HG02981 (cell line): ENCODE data around the gene ATRAID.
"Not testable (repeated sequence)": the region's sequence is repeated elsewhere in the genome, so short reads cannot be mapped to it uniquely, and the experiment has no call there.

ENCODE experiments used
- ATAC-seq: cut with Tn5 transposase; IDR thresholded peaks from one replicate; pipeline ENCODE4 v1.9.1; 2021; ENCODE audit warnings: mild to moderate bottlenecking, moderate library complexity; ENCODE audit not compliant: unreplicated experiment

ATRAID gene

DNA sequence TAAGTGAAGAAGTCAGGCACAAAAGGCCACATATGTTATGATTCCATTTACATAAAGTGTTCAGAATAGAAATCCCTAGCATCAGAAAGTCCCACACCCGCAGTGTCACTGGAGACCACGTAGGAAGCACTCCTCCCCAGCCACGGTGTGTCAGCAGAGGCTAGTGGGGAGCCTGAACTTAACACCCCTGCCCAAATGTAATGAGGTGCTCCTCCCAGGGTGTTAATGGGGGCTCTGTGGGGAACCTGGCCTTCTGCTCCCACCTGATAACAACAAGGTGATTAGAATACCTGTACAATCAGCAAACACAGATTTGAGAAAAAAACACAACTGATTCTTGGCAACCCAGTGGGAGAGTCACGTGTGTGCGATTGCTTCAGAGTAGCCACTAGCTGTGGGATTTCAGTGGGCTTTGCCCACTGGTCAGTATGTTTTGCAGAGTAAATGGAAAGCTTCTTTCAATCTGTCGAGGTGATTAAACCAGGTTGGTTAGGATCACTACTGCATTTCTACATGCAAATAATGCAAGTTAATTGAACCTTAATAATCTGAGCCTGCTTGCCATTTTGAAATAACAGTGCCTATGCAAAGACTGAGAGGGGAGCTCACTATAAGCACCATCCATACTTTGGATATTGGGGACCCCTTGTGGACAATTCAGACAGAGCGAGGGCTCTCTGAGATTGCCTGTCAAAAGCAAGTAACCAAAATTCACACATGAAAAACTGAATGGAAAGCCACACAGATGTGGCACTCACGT is 20.6 kb upstream of the ATRAID start:
- no peak for ATAC-seq

DNA sequence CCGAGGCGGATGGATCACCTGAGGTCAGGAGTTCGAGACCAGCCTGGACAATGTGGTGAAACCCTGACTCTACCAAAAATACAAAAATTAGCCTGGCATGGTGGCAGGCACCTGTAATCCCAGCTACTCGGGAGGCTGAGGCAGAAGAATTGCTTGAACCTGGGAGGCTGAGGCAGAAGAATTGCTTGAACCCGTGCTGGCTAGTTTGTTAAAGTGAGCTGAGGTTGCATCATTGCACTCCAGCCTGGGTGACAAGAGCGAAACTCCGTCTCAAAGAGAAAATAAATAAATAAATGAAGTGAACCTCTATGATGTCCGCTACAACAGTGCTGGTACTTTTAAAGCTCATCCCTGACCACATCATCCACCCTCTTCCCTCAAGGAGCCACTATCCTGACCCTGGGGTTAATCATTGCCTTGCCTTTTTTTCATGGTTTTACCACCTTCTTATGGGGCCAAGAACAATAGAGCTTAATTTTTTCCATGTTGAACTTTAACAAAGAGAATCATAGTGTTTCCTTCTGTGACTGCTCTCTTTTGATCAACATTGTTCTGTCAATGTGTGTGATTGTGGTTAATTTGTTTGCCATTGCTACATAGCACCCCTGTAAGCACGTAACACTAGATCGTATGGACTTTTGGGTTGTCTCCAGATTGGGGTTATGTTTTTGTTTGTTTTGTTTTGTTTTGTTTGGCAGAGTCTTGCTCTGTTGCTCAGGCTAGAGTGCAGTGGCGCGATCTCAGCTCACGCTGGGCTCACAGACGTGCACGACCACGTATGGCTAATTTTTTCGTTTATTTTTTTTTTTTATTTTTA is 17.1 kb upstream of the ATRAID start:
- ATAC-seq, result no peak

DNA sequence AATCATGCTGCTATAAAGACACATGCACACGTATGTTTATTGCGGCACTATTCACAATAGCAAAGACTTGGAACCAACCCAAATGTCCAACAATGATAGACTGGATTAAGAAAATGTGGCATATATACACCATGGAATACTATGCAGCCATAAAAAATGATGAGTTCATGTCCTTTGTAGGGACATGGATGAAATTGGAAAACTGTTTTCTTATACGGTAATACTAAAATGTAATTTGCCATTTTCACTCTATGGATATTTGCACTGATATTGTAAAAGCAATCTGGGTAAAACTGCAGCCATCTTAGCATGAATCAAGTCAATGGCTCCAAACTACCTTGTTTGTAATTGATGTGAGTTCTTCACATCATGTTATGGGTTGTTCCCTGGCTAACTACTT is 16.0 kb upstream of the ATRAID start:
- not testable (repeated sequence) for ATAC-seq

DNA sequence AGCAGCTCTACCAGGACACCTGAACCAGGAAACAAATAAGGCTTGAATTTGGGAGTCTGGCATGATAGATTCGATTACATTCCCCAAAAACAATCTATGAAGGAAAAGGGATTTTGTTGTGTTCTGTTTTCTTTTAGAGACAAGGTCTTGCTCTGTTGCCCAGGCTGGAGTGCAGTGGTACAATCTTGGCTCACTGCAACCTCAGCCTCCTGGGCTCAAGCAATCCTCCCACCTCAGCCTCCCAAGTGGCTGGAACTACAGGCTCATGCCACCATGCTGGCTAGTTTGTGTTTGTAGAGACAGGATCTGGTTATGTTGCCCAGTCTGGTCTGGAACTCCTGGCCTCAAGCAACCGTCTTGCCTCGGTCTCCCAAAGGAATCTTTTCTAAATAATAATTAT is 13.8 kb upstream of the ATRAID start:
- ATAC-seq, result not testable (repeated sequence)

DNA sequence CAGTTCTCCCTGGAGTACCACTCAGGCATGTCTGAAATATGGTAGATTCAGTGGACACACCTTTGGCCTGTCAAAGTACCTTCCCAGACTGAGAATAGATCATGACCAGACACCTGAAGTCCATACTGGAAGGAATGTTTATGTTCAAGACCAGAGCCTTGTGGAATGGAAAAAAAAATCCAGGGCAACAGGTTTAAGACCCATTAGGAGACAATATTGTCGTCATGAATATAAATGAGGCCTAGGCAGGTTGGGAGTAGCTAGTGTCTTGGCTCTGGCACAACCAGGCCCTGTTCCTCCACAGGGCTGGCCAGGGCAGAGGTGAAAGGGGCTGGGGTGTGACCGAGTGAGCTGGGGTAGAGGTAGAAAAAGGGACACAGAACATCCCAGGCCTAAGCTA is 13.2 kb upstream of the ATRAID start:
- ATAC-seq, result no peak

DNA sequence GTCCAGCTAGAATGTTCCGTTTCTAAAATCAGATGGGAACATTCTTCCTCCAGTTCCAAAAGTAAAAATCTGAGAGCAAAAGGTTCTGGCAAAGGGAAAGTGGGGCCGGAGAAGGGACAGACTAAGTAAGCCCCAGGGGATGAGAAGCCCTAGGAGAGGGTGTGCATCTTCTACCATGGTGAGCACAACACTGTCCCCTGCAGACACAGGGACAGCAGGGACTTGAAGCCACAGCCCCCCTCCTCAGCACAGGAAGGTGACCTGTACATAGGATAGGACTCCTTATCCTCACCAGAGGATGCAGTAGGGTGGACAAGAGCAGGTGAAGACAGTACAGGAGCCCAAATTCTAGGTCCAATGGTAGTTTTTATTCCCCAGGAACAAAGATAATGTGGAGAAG is 12.6 kb upstream of the ATRAID start:
- no peak for ATAC-seq

DNA sequence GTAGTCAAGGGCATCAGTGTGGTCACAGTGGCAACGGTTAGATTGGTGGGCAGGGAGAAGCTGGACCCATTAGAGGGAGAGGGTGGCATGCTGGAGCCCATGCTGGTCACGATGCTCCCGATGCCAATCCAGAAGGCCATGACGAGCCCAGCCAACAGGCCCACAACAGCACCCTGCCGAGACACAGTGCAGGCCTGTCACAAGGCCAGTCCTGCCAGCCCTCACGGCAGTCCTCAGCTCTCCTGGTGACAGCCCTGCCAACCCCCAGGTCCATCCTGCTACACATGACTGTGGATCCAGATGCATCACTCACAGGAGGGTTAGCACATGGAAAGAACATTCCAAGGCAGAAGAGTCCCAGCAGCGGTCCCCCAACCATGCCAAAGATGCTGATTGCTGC is 10.2 kb upstream of the ATRAID start:
- no peak for ATAC-seq

DNA sequence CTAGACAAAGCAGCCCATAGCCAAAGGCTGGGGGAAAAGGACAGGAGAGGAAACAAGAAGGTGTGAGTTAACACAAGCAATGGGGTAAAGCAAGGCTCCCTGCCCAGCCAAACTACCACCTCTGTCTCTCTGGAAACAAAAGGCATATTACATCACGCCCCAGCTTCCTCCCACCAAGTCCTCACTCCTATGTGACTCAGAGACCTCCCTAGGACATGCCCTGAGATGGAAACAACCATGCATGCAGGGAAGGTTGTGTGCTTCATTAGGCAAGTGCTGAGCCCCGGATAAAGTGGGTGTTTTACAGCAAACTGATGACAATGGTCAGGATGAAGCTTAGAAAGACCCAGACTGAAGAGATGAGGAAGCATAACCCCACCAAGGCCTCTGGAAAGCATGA is 9.0 kb upstream of the ATRAID start:
- ATAC-seq, result no peak

DNA sequence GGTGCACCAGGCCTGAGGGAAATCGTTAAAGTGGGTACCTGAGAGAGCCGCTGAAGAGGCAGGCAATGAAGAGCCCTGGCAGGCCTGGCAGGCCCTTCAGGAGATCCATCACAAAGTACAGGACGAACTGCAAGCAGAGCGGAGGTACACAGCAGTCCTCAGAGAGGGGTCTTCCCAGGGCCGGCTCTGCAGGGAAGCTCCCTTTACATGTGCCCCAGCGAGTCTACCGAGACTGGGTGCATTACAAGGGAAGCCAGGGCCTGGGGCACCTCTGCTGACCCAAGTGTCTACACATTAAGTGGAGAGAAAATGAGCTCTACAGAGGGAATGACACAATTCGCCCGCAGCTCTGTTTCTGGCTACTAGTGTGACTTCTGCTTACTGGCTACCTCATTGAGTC is 8.1 kb upstream of the ATRAID start:
- ATAC-seq, result no peak

DNA sequence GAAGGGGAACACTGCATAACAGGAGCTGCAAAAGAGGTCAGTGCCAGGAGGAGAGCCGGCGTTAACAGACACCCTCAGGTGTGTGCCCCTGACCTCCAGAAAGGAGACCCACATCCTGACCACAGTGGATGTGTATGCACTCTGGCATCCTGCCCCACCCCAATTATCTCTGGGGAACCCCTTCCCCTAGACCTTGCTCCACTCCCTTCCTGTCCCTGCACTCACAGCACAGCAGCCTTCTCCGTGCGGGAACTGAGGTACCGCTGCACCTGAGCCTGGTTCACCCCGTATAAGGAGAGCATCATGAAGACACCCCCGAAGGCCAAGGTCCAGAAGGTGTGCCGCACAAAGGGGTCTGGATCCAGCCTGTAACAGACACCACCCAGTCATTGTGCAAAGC is 7.3 kb upstream of the ATRAID start:
- no peak for ATAC-seq

DNA sequence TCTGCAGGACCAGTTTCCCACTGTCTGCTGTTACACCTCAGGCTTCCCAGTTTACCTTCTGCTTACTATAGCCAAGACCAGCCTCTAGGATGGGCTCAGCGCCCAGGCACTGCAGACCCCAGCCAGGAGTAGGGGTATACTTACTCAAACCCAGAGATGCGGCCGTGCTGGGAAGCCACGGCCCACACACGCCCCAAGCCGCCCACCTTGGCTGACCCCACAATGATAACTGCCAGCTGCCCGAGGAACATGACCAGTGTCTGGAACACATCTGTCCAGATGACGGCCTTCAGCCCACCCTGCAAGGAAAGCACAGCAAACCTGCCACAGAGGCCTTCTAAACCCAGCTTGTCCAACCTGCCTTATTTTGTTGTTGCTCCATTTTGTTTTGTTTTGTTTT is 6.6 kb upstream of the ATRAID start:
- no peak for ATAC-seq

DNA sequence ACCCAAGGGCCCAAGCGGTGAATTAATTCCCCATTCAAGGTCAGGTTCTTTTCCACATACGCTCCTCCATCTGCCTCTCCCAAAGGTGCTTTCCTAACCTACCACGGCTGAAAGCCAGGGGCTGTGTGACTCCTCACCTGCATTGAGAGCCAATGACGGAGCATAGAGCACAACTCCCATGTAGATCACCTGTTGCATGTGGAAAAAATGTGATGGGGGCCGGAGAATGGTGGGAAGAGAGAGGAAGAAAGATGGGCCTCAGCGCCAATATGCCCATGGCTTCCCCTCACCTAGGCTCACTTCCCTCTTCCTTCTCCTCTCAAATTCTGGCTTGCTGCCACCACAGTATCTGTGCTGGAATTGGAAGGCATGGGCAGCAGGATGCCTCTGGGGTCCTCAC is 5.5 kb upstream of the ATRAID start:
- no peak for ATAC-seq

DNA sequence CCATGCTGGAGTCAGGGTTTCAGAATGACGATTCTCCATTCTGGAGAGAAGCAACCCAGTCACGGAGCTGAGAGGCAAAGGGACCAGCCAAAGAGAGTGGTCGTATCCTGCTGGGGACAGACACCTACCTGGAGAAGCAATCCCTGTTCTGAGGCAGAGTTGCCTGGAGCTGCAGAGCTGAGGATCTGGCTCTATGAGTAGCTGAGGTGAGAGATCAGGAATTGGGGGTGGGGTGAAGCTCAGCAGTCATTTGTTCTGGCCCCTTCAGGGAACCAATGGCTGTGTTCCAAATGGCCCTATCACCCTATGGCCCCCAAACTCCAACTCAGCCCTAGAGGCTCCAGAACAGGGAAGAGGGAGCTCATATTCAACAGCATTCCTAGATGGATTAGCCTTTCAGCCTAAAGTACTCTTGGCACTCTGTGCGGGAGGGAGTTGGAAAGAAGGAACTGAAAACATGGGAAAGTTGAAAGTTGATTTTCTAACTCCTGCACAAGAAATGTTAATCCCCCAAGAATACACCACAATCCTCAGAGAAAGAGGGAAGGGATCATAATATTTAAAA is 3.3 kb upstream of the ATRAID start:
- ATAC-seq, result no peak

DNA sequence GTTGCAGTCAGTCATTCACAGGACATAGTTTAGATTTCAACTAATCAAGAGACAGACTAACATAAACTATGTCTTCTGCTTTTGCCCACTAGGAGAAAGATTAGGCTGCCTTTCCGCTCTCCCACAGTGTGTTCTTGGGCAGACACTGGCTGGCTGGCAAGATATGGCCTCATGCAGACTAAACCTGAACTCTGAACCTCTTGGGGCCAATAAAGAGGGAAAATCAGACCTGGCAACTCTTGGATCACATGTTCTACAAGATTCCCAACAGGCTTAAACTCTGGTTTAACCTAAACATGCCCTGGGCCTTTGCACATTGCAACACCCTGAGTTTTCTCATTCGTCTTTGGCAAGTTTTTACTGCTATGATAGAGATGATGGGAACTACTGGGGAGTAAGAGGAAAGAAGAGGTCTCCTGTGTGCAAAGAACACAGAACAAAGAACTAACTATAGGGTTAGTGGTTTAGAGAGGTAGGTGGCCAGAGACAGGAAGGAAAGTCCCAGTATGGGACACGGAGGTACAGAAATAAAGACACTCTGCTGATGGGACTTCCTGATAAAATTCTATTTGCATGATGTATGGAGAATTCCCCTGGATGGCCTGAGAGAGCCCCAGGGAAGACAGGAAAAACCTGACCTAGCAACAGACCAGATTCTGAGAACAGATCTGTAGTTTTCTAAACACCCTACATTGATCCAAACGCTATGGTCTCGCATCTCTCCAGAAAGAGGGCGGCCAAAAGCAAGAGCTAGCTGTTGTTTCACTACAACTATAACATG is 2.0 kb upstream of the ATRAID start:
- ATAC-seq, result no peak

DNA sequence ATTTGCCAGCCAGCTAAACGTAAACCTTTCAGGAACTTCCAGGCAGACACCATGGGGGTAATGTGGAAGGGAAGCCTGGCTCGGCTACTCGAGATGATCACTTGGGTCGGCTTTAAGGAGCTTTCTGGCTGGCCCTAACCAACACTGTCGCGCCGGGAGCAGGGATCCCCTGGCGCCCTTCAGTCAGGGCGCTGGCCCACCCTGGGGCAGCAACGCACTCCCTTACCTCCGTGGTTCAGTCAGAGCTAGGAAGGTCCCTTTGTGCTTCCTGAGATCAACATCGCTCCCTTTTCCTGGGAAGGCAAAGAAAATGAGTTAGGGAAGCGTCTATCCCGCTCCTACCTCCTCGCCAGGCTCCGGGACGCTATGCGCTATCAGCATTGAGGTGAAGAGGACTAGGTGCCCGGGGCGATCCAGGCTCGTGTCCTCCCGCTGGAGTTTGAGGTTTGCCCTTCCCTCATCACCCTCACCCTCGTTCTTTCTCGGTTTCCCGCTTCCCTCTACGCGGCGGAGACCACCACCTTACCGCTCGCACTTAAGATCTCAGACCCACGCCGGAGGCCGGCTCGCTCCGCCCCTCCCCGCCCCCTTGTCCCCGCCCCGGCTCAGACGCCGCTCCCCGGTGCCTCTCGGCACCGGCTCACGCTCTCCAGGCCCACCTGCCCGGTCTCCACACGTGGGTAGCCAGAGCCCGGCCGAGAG is 449 bp upstream of the ATRAID start:
- no peak for ATAC-seq

DNA sequence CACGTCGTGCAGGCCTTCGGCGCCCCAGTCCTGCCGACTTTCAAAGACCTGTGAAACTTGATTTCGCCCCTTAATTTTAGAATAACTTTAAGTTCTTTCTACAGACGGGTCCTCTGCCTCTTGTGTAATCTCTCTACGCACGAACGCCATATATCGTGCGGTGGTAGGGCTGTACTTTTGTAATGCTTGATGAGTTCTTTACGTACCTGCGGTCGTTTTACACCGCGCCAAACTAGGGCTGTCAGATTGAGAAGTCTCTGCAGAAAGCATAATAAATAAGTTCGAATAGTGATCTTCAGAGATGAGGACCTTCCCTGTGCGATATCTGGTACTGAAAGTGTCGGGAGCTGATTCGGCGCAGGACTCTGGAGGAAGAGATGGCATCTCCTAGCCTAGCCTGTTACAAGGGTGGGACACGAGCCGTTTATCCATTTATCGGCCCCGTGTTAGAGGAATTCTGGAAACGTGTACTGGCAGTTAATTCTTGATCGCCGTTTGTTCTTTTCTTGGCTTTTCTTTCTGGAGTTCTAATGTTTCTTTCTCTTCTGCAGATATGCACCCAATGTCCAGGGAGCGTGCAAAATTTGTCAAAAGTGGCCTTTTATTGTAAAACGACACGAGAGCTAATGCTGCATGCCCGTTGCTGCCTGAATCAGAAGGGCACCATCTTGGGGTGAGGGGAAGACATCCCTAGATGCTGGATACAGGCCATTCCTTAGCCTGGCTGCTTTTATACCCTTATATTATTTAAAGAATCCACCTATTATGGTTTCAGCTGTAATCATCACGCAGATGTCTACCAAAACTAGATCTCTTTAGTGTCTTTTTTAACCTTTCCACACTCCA is 1.0 kb downstream of the ATRAID start:
- no peak for ATAC-seq

DNA sequence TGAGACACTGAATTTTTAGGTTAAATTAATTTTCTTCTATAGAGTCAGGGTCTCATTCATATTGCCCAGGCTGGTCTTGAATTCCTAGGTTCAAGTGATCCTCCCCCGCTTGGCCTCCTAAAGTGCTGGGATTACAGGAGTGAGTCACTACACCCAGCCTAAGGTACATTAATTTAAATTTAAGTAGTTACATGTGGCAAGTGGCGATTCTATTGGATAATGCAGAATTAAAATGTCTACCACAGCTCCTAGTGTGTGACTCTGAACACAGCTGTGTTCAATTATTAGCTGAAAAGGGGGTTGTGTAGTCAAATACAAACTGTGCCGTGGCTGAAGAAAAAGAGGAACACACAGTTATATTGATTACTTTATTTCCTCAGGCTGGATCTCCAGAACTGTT is 3.1 kb downstream of the ATRAID start:
- ATAC-seq, result no peak

DNA sequence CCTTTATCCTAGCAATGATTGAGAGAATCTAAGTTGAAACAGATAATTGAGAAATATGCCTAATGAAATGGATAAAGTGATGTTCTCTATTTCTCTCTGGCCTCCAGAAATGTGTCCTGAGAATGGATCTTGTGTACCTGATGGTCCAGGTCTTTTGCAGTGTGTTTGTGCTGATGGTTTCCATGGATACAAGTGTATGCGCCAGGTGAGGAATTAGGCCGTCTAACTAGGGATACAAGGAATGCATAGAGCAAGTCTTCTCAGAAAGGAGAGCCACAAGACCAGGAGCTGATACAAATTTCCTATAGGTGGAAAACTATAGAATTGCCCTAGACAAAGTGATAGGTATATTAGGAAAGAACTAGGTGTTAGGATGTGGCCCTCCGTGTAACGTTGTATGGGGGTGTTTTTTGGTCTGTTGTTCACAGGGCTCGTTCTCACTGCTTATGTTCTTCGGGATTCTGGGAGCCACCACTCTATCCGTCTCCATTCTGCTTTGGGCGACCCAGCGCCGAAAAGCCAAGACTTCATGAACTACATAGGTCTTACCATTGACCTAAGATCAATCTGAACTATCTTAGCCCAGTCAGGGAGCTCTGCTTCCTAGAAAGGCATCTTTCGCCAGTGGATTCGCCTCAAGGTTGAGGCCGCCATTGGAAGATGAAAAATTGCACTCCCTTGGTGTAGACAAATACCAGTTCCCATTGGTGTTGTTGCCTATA is 4.7 kb downstream of the ATRAID start:
- ATAC-seq, result no peak
